GOT3 (cell line): ENCODE measurements around the gene GPR161.

ENCODE experiments used
- DNase-seq: peaks from one replicate; lab custom pipeline; 2025; ENCODE audit warnings: mixed read lengths; lab: John Stamatoyannopoulos, UW

Gene GPR161

DNA sequence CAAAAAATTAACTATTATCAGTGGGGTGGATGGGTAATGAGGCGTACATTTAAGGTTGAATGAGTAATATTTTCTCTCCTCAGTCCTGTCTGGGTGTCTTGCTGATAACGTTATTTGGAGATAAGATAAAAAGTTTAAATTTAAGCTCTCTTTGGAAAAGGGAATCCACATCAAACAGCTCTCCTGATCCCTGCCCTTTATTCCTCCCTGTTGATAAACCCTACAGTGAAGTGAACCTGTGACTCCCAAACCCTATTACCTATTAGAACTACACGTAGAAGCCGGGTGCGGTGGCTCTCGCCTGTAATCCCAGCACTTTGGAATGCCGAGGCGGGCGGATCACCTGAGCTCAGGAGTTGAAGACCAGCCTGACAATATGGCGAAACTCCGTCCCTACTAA lies 9.9 kb upstream of the GPR161 start:
- no peak for DNase-seq

DNA sequence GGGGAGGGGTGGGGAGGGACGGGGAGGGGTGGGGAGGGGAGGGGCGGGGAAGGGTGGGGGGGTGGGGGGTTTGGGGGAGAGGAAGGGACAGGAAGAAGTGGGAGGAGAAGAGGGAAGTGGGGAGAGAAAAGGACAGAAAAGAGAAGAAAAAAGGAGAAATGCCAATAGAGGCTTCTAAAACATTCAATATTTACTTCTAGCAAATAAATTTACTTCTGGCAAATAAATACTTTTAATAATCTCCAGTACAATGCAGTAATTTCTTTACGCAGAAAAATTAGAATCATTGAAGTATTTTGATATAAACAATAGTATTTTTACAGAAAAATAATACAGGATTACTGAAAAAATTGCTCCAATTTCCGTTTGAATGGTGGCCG lies 9.4 kb upstream of the GPR161 start:
- DNase-seq = no peak

DNA sequence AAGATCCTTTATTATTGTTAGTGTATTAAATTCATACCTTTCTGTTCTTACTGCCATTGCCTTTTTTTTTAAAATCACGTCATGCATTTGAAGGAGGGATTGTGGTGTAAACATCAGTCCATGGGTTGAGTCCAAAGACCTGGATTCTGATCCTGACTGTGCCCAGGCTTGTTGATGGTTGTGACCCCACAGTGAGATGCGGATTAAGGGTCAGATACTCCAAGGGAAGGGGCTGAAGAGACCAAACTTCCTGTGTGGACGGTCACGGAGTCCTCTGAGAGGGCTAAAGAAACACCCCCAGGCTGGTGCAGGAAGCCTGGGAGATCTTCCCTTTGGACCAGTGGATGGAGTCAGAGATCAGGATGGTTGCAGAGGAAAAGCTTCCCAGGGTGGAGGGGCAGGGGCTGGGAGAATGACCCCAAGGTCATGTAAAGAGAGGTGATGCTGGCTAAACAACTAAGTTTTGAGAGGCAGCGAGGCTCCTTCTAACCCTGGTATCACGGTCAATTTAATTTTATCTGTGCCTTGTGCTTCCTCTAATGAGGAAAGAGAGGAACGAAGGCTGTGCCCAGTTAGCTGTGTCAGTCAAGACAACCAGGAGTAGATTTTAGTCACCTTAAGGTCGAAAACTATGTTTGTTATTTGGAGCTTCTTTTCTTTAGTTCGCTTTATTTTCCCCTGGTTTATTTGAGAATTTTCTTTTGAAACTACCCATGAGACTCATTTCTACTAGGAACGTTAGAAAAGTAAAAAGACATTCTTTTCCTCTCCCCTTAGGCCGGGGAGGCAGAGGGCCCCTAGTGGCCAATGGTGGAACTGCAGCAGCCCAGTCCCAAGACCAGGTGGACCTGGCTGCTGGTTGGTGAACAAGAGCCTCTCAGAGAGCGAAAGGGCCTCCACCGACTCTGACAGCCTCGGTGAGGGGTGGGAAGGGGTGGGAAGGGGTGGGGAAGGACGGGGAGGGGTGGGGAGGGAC lies 8.7 kb upstream of the GPR161 start:
- DNase-seq = peak; percentile 88

GRCh38 chr1:168141871-168142385 lies 5.2 kb upstream of the GPR161 start:
- no peak for DNase-seq

DNA sequence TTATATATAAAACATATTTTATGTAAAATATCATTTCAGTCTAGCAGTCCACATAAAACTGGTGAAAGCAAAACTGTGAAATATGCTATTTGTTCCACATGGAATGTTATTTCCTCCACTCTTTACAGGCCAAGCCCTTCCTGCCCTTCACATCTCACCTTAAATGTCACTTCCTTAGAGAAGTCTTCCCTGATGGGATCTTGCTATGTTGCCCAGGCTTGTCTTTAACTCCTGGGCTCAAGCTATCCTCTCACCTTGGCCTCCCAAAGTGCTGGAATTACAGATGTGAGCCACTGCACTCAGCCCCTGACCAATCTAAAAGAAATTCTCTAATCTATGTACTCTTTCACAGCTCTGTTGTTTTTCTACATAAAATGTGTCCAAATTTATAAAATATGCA lies 2.3 kb upstream of the GPR161 start:
- no peak for DNase-seq

DNA sequence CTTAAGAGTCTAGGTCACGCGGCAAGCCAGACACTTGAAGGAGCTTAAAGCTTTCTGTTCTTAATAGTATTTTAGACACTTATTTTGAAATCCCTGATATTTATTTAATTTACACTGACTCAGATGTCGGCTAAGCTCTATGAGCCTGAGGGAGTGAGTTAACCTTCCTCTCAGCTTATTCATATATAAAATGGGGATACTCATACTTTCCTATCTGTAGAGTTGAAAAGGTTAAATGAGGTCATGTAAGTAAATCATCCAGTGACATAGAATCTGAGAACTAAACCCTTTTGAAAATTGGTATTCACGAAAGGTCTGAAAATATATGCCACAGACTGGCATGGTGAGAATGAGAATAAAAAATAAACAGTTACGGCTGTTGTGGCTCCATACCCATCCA lies 1.4 kb upstream of the GPR161 start:
- no peak for DNase-seq

- no peak for DNase-seq
These were observed 738 bp upstream of the GPR161 start for GRCh38 chr1:168137515-168137821.

- no peak for DNase-seq
These were observed 615 bp downstream of the GPR161 start for GRCh38 chr1:168135921-168136708.

DNA sequence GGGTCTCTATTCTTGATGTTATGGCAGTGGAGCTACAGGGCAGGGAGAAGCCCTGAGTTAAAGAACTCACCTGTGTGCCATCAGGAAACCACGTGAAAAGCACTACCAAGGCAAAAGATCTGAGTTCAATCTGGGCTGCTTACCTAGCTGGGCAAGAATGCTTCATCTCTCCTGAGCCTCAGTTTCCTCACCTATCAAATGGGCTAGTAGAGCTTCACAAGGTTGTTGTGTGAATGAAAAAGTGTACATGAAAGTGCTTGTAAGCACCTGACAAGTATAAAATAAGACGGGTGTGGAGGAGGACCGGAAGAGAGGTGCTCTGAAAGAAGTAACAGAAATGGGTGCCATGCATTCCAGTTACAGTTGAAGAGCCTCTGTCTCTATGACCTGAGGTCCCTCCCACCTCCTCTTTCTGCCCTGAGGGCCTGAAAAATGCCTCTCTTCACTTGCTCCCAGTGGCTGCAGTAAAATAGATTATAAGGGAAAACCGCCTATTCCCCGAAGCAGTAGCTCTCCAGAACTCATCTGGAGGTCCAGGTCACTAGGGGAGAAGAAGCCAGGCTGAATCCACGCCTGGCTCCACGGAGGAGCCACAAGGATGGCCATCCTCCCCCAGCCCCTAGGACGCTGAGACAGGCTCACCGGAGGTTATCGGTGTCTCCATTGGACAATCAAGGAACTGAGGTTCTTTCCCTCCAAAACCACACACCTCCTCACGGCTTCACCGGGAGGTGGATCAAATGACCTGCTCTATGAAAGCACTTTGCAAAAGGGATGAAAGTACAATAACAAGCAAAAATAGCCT lies 1.4 kb downstream of the GPR161 start:
- DNase-seq = no peak

GRCh38 chr1:168134642-168135041 lies 2.1 kb downstream of the GPR161 start:
- no peak for DNase-seq

DNA sequence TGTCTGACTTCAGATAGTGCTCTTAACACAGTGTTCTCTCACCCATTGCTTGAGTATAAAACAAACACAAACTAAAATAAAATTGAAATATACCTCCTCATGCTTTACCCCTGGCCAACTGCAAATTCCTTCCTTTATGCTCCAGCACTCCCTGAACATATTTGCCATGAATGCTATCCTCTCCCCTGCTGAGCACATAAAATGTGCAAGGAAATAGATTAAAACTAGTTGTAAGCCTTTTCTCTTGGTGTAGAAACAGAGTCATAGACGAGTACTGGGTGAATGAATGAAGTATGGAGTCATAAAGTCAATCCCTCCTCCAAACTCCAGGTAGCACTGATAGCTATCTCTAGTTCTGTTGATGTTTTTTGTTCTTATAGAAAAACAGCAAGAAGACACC lies 2.6 kb downstream of the GPR161 start:
- DNase-seq = no peak

DNA sequence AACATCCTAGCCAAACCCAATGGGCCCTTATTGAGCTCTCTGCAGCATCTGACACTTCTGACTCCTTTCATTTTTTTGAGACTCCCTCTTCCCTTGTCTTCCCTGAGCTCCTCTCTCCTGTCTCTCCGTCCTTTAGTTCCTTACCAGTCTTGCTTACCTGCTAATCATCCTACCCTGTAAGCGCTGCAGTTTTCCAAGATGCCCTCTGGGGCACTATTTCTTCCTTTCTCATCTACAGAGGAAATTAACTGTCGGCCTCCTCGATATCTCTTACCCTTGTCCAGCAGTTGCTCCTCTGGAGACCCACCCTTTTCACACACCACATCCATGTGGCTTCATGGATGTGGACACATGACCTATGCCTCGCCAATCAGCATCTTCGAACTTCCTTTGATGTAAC lies 6.8 kb downstream of the GPR161 start:
- DNase-seq = no peak

- no peak for DNase-seq
These were observed 9.2 kb downstream of the GPR161 start for GRCh38 chr1:168127503-168127902.

DNA sequence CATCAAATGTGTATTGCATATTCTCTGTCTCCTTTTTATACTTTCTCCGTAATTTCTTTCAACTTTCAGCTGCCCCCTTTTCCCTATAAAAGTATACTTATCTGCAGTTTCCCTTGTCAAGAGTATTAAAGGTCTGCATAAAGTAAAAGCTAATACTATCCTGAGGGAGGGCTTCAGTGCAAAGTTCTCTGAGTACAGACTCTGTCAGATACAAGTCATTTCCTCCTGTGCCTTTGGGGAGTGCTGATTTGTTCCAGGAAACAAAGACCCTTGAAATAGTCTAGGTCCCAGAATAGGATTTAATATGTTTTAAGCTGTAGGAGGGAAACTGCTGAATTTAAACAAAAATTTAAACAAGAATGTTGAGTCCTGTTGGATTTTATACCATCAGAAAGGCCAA lies 11.7 kb downstream of the GPR161 start:
- DNase-seq = no peak

DNA sequence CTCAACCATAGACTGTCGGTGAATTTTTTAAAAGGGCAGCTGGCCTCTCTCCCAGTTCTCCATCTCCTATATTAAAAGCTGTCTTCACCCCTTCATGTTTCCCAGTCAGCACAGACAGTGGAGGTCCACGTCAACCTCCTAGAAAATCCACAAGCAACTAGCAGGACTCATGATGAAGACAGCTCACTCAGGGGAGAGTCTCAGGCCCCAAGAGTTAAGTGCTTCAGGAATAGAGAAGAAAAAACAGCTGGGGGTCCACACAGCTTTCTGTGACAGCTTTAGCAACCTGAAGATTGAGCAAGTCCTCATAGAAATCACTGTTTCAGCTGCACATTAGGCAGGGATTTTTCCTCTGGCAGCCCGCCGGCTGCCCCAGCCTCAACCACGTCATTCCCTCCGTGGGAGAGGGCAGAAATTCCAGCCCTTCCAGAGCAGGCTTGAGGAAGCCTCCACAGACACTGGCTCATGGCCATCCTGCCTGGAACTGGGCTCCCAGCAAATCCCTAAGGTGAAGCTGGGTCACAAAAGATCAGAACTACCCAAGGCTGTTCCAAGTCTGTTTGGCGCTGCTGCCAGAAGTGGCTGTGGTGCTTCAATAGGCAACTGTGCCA lies 15.2 kb downstream of the GPR161 start:
- DNase-seq = peak; percentile 85

DNA sequence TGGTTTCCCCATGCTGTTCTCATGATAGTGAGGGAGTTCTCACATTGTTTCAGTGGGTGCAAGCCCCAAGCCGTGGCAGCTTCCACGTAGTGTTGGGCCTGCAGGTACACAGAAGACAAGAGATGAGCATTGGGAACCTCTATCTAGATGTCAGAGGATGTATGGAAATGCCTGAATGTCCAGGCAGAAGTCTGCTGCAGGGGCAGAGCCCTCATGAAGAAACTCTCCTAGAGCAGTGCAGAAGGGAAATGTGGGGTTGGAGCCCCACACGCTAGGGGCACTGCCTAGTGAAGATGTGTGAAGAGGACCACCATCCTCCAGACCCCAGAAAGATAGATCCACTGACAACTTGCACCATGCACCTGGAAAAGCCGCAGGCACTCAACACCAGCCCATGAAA lies 17.0 kb downstream of the GPR161 start:
- no peak for DNase-seq

DNA sequence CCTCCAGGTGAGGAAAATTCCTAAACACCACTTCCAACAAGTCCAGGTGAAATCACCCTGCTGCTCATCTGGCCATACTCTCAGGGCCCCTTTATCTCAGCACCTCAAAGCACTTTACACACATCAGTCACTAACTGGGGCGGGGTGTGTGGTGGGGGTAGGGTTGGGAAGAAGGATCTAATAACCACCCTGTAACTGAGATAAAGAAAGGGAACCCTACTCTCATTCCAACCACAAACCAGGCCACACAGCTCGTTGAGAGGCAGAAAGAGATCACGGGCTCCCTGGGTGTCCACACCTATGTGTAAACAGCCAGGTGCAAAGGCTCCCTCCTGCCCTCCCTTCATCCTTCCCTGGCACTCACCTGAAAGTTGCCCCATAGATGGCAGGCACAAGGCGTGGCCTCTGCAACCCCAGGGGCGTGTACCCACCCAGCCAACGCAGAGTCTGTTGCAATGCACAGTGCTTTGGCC lies 20.4 kb downstream of the GPR161 start:
- DNase-seq = no peak

DNA sequence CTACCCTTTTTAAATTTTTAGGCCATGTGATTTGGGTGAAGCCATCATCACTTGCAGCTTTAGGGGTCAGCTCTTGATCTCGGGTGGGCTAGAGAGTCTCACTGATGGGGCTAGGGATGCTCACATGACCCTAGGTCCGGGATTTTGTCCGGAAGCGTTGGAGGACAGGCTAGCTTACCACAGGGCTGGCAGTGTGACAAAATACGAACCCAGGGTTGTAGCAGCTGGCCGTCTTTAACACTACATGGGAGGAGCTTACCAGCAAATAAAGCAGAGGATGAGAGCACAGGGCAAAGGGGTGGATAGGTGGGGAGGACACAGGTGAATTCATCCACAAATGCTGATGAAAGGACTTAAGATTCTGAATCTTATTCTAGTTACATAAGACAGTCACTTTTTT lies 21.9 kb downstream of the GPR161 start:
- no peak for DNase-seq

DNA sequence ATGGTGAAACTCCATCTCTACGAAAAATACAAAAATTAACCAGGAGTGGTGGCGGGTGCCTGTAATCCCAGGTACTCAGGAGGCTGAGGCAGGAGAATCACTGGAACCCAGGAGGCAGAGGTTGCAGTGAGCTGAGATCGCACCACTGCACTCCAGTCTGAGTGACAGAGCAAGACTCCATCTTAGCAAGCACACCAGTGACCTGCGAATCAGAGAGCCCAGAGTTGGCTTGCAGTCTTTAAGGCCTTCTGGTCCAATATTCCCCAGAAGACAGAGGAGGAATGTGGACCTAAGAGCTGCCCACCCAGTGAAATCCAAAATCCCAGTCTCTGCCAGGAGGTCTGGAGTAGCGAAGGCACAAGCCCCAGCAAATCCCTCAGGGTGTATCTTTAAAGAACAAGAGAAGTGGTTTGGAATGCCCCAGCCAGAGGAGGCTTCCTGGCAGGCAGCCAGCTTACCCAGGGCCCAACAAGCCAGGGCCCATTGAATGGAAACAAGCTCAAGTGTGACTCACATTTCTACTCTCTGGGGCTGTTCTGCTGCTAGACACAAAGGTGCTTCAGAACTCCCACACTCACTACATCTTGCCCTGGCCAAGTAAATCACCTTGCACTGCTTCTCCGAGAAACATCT lies 23.9 kb downstream of the GPR161 start:
- no peak for DNase-seq

GRCh38 chr1:168110896-168111545 lies 25.7 kb downstream of the GPR161 start:
- DNase-seq = no peak

GRCh38 chr1:168106274-168106673 lies 30.5 kb downstream of the GPR161 start:
- DNase-seq = no peak
